ENCODE measurements around the gene PROZ.
A peak's percentile ranks its signal among the peaks of the same experiment; 100 is the strongest.

Gene PROZ

DNA sequence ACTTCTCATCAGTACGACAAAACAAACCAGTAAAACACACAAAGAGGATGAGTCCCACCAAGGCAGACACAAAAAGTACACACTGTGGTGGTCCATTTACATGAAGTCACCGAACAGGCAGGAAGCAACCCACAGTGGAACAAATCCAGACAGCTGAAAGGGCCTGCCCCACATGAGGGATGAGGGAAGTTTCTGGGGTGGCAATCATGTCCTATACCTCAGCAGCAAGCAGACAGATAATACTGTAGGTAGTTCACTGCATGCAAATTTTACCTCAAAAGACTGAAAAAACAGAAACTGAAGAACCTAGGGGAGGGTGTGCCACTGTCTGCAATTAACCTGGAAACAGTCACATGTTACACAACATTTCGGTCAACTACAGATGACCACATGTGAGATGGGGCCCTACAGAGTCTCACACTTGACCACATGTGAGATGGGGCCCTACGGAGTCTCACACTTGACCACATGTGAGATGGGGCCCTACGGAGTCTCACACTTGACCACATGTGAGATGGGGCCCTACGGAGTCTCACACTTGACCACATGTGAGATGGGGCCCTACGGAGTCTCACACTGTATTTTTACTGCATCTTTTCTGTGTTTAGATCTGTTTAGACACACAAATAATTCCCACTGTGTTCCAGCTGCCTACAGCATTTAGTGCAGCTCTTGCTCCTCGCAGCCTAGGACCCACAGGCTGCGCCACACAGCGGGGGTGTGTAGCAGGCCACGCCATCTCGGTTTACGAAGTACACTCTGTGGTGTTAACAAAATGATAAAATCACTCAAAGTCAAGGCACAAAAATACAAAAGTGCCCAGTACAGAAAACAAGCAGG lies 27.8 kb downstream of the PROZ start:
- no peak overlapping the region for H3K4me3 Mint-ChIP-seq
- no peaks in the 10 kb centered on the region for H3K27me3 Mint-ChIP-seq
- no peak for ATAC-seq
- peaks cover 12% of the 10 kb centered on the region for H3K4me1 Mint-ChIP-seq
- peak overlapping the region; percentile 64 for H3K27ac Mint-ChIP-seq
- no peaks in the 10 kb centered on the region for H3K9me3 Mint-ChIP-seq
- peaks cover 65% of the 10 kb centered on the region for H3K36me3 Mint-ChIP-seq

DNA sequence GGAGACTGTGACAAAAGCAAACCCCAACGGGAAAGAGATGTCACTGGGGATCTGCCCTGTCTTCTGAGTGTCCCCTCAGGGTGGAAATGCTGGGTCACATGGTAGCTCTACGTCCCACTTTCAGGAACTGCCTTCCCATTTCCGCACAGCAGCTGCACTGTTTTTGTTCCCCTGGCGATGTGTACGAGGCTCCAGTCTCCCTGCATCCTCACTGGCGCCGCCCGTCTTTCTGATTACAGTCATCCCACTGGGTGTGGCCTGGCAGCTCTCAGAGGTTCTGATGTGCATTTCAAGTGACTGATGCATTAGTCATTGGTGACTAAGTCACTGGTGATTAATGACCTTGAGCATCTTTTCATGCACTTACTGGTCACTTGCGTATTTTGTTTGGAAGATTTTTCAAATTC lies 28.8 kb downstream of the PROZ start:
- ATAC-seq: no peak
- H3K9me3 Mint-ChIP-seq: no peaks in the 10 kb centered on the region
- H3K27ac Mint-ChIP-seq: no peak overlapping the region
- peaks cover 56% of the 10 kb centered on the region for H3K36me3 Mint-ChIP-seq
- no peak overlapping the region for H3K4me3 Mint-ChIP-seq
- H3K4me1 Mint-ChIP-seq: peaks cover 12% of the 10 kb centered on the region
- H3K27me3 Mint-ChIP-seq: no peaks in the 10 kb centered on the region

DNA sequence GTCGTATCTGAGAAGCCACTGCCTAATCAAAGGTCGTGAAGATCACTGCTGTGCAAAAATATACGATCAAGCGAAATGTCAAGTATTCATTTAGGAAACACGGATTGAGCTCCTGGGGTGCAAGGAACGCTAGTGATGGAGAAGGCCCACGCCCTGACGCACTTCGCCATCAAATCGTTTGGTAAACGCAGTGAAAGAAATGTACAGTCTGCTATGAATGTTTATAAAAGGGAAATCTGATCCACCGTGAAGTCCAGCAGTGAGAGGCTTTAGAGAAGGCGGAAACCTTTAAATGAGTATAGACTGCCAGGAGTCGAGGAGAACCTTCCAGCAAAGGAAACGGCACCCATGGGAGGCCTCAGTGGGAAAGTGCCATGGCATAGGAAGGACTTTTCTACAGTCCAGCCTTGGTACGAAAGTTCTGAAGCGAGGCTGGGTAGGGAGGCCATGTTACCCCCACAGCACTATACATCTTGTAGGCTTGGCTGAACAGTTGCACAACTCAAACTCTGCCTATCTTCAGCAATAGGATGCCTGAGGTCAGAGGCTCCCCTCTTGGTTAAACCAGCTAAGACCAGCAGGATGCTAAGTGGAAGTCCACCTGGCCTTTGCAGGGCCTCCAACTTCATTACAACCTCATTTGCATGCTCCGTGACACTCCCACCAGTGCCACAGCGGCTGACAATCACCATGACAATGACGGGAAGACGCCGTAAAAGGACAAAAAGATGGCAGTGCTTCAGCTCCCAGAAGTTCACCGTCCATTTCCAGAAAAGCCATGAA lies 29.6 kb downstream of the PROZ start:
- Mint-ChIP-seq H3K36me3 (peaks cover 55% of the 10 kb centered on the region), H3K4me3 (no peak overlapping the region), H3K9me3 (no peaks in the 10 kb centered on the region), H3K27me3 (no peaks in the 10 kb centered on the region), H3K4me1 (peaks cover 12% of the 10 kb centered on the region), H3K27ac (no peak overlapping the region)
- ATAC-seq: no peak

DNA sequence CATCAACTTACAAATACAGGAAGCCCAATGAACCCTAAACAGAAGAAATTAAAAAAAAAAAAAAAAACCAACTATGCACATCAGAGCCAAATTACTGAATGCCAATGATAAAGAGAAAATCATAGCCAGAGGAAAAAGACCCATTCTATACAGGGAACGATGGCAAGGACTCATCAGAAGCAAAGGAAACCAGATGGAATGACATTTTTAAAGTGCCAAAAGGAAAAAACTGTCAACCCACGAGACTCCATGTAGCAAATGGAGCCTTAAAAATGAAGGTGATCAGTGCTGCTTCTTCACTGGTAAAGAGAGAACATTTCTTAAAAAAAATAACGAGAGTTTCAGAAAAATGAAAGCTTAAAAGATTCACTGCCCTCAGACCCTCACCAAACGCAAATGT lies 31.7 kb downstream of the PROZ start:
- Mint-ChIP-seq H3K4me1 (peaks cover 8% of the 10 kb centered on the region), H3K36me3 (peaks cover 57% of the 10 kb centered on the region), H3K9me3 (no peaks in the 10 kb centered on the region), H3K27me3 (no peaks in the 10 kb centered on the region), H3K4me3 (no peak overlapping the region), H3K27ac (no peak overlapping the region)
- ATAC-seq: no peak

DNA sequence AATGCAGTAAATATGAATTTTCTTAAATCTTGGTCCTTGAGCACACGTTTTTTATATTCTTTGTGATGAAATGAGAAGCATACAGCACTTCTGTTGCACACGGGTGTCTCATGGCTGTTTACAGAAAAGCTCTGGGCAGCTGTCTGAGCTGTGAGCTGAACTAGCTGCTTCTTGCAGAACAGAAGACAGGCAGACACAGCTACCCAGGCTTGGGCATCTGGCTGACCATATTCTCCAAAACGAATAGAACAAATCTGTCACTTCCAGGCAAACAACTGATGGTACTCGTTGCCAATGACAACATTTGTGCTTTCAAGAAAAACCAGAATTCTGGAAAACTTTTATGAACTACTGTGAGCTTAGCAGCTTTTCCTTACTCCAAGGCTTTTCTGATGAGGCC lies 33.8 kb downstream of the PROZ start:
- Mint-ChIP-seq H3K27me3 (no peaks in the 10 kb centered on the region), H3K27ac (no peak overlapping the region), H3K4me3 (no peak overlapping the region), H3K9me3 (no peaks in the 10 kb centered on the region), H3K4me1 (no peaks in the 10 kb centered on the region), H3K36me3 (peaks cover 57% of the 10 kb centered on the region)
- ATAC-seq: no peak

DNA sequence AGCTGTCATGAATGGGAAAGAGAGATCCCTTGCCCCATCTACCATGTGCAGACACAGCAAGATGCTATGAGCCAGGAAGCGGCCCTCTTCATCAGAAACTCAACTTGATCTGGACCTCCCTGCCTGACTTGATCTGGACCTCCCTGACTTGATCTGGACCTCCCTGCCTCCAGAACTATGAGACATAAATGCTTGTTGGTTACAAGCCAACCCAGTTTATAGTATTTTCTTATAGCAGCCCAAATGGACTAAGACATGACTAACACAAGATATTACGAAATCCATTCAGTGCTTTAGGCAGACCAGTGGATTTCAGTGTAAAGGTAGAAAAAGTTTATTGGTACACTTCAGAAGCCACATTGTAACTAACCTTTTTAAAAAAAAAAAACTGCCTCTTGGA lies 34.5 kb downstream of the PROZ start:
- peaks cover 51% of the 10 kb centered on the region for H3K36me3 Mint-ChIP-seq
- no peak overlapping the region for H3K27ac Mint-ChIP-seq
- no peaks in the 10 kb centered on the region for H3K27me3 Mint-ChIP-seq
- no peak overlapping the region for H3K4me3 Mint-ChIP-seq
- H3K4me1 Mint-ChIP-seq: no peaks in the 10 kb centered on the region
- no peak for ATAC-seq
- H3K9me3 Mint-ChIP-seq: no peaks in the 10 kb centered on the region

DNA sequence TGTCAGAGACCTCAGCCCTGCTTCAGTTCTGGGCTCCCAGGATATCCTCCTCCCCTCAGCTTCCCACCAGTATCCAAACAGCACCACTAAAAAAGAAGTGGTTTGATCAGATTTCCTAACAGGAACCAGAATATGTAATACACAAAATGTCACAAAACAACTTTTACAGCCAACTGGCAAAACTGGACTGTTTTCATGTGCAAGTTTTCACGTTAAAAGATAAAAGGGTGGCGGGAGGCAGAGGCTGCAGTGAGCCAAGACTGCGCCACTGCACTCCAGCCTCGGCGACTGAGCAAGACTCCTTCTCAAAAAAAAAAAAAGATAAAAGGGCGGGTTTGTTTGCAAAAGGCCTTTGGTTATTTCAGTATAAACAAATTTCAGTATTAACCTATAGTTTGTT lies 36.9 kb downstream of the PROZ start:
- H3K27me3 Mint-ChIP-seq: no peaks in the 10 kb centered on the region
- H3K4me3 Mint-ChIP-seq: no peak overlapping the region
- peaks cover 26% of the 10 kb centered on the region for H3K36me3 Mint-ChIP-seq
- ATAC-seq: no peak
- H3K27ac Mint-ChIP-seq: no peak overlapping the region
- H3K9me3 Mint-ChIP-seq: no peaks in the 10 kb centered on the region
- H3K4me1 Mint-ChIP-seq: no peaks in the 10 kb centered on the region

DNA sequence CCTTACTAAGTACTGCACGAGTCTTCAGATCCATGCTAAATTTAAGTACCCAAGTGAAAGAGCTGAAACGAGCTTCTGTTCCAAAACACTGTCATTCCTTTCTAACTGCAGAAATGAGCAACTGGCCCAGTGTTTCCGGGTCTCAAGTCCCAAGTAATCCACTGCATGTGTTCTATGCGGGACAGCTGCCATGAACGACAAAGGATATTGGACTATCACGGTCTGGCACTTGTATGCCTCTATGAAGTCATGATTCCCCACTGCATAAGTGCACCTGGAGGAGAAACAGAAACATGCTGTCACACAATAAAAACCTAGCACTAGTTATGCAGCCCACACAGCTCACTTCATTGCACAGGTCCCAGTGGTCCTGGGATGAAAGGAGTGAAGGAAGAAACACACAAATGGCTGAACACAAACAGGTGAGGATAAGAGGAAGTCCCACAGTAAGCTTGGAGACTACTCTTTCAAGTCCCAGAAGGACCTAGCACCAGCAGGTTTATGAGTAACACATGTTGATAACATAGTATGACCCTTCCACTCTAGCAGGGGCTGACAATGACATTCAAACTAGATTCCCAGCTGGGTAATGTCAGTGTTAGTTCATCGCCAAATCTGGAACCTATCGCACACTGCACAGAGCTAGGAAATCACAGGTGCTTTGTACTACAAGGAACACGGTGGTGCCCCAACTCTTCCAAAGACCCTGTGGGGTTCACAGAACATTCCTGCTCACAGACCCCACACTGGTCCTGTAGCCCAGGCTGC lies 38.7 kb downstream of the PROZ start:
- H3K27me3 Mint-ChIP-seq: no peaks in the 10 kb centered on the region
- ATAC-seq: no peak
- H3K4me3 Mint-ChIP-seq: no peak overlapping the region
- H3K27ac Mint-ChIP-seq: no peak overlapping the region
- no peaks in the 10 kb centered on the region for H3K9me3 Mint-ChIP-seq
- peaks cover 31% of the 10 kb centered on the region for H3K36me3 Mint-ChIP-seq
- H3K4me1 Mint-ChIP-seq: peaks cover 9% of the 10 kb centered on the region

DNA sequence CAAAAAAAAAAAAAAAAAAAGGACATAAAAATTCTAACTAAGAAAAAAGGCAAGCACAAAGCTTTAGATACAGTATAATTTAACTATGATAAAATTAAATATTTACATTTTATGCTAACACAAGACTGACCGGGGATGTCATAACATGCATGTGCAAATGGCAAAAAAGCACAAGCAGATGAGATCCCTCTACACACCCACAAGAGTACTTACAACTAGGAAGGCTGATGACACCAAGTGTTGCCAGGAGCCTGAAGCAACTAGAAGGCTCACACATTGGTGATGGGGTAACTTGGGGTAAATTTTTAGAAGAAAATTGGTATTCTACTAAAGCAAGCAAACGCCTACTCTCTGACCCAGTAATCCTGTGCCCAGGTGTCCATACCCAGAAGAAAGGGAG lies 43.4 kb downstream of the PROZ start:
- Mint-ChIP-seq H3K27me3 (no peaks in the 10 kb centered on the region), H3K4me3 (no peak overlapping the region), H3K4me1 (peaks cover 48% of the 10 kb centered on the region), H3K27ac (no peak overlapping the region), H3K36me3 (peaks cover 8% of the 10 kb centered on the region), H3K9me3 (no peaks in the 10 kb centered on the region)
- ATAC-seq: no peak

DNA sequence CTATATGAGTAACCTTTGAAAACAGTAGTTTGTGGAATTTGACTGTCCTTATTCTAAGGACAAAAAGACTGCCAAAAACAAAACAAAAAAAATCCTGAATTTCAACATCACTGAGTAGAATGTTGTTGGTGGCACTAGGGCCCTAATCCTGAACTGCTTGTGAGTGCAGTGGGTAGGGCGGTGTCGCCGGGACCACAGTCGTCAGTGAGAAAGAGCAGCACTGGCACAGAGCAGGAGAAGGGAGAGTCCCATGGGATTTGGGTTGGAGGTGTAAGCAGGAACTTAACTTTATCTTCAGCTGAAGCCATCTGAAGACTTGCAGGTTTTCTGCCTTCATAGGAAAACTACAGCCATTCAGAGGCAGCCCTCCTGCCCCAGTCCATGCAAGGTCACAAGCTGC lies 44.5 kb downstream of the PROZ start:
- no peaks in the 10 kb centered on the region for H3K9me3 Mint-ChIP-seq
- H3K4me1 Mint-ChIP-seq: peaks cover 59% of the 10 kb centered on the region
- H3K4me3 Mint-ChIP-seq: no peak overlapping the region
- no peak for ATAC-seq
- H3K36me3 Mint-ChIP-seq: peaks cover 5% of the 10 kb centered on the region
- no peak overlapping the region for H3K27ac Mint-ChIP-seq
- no peaks in the 10 kb centered on the region for H3K27me3 Mint-ChIP-seq

DNA sequence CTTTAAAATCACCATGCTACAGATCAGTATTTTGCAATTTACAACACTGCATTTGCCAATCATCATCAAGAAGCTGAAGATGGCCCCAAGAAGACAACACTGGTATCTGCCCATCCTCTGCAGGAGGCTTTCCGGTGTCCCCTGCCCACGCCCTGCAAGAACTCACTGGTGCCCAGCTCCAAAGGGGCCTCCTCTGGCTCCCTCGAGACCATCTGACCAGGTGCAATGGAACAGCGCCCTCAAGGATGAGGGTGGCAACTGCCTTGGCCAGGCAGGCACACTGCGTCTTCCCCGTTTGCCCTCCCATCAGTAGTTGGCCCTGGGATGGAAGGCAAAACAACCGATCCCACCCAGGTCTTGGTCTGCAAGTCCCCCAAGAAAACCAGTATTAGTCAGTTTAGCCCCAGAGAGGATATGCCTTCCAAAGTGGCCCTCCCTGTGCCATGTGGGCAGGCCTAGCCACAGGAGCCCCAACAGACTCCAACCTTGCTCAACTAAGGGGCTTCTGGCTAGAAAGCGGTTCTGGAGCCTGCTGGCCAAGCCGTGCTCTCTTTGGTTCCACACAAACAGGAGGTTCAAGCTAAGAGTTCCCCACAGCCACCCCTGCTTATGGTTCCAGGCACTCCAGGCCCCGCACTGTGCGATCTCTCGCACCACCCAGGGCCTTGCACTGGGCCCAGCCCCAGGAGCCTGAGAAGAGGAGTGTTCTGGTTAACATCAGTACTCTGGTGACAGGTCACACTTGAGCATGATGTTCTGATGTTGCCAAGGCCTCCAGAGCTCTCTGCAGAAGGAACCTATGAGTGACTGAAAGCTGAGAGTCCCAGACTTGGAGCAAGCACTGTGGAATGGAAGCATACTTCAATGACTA lies 45.3 kb downstream of the PROZ start:
- H3K36me3 Mint-ChIP-seq: peaks cover 5% of the 10 kb centered on the region
- H3K27ac Mint-ChIP-seq: no peak overlapping the region
- H3K4me1 Mint-ChIP-seq: peaks cover 60% of the 10 kb centered on the region
- ATAC-seq: no peak
- no peaks in the 10 kb centered on the region for H3K9me3 Mint-ChIP-seq
- H3K4me3 Mint-ChIP-seq: no peak overlapping the region
- no peaks in the 10 kb centered on the region for H3K27me3 Mint-ChIP-seq

DNA sequence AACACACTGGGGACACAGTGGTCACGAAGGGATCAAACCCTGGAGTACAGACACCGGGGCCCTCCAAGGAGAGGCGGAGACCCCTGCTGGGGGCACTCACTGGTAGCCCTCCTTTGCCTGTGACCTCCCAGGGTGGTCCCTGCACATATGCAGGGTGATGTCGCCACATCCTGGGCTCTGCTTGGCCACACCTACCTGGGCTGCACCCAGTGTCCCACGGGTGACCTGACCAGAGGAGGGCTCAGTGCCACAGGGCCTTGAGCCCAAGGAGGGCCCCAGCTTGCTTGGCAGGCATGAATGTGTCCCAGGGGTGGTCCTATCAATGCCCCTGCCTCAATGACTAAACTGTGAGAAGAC lies 45.9 kb downstream of the PROZ start:
- Mint-ChIP-seq H3K9me3 (no peaks in the 10 kb centered on the region), H3K27ac (no peak overlapping the region), H3K36me3 (peaks cover 5% of the 10 kb centered on the region), H3K4me3 (no peak overlapping the region), H3K27me3 (no peaks in the 10 kb centered on the region), H3K4me1 (peaks cover 60% of the 10 kb centered on the region)
- ATAC-seq: no peak

DNA sequence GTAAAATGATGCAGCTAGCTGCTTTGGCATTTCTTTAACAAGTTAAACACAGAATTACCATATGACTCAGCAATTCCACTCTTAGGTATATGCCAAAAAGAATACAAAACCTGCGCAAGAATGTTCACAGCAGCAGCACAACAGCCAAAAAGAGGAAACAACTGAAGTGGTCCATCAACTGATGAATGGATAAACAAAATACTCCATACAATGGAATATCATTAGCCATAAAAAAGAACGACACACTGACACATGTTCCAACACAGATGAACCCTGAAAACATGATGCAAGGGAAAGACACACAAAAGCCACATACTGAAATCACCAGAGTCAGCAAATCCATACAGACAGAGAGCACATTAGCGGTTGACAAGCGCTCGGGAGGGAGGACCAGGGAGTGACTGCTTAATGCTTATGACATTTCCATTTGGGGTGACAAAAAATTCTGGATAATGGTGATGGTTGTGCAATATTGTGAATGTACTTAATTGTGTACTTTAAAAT lies 47.0 kb downstream of the PROZ start:
- no peaks in the 10 kb centered on the region for H3K9me3 Mint-ChIP-seq
- peaks cover 5% of the 10 kb centered on the region for H3K36me3 Mint-ChIP-seq
- ATAC-seq: no peak
- no peaks in the 10 kb centered on the region for H3K27me3 Mint-ChIP-seq
- no peak overlapping the region for H3K27ac Mint-ChIP-seq
- no peak overlapping the region for H3K4me3 Mint-ChIP-seq
- H3K4me1 Mint-ChIP-seq: peaks cover 60% of the 10 kb centered on the region

DNA sequence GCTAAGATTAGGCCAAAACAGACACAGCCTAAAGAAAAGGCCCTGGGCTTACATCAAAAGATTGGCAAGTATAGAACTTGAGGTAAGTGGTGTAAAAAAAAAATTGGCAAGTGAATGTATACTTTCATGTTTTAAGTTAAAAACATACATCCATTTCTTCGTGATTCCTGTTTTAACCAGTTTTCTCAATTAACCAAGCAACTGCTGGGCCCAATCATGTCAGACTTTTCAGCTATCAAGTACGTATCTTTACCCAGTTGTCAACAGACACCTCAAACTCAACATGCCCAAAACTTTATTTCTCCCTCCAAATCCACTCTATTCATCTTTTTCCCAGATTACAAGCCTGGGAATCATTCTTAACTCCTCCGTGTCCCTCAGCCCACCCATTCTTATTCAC lies 49.0 kb downstream of the PROZ start:
- no peak for ATAC-seq

More for the DNA sequence above, 49.0 kb downstream of the PROZ start:
- H3K27ac Mint-ChIP-seq: peak overlapping the region; percentile 85
- H3K27me3 Mint-ChIP-seq: no peaks in the 10 kb centered on the region
- H3K36me3 Mint-ChIP-seq: peaks cover 7% of the 10 kb centered on the region
- no peaks in the 10 kb centered on the region for H3K9me3 Mint-ChIP-seq
- peaks cover 64% of the 10 kb centered on the region for H3K4me1 Mint-ChIP-seq
- peak overlapping the region; percentile 82 for H3K4me3 Mint-ChIP-seq
